SH-SY5Y (cell line): ENCODE data around the gene CNGB1.

Source experiments
- GATA2 ChIP-seq: IDR thresholded peaks from 2 replicates; pipeline ENCODE4 v1.6.1; 2011; ENCODE audit warnings: mild to moderate bottlenecking, low read depth, low read length
- GATA3 ChIP-seq: IDR thresholded peaks from 2 replicates; pipeline ENCODE4 v1.6.1; 2011; ENCODE audit warnings: low read depth, mild to moderate bottlenecking, low read length, moderate library complexity

Gene CNGB1

DNA sequence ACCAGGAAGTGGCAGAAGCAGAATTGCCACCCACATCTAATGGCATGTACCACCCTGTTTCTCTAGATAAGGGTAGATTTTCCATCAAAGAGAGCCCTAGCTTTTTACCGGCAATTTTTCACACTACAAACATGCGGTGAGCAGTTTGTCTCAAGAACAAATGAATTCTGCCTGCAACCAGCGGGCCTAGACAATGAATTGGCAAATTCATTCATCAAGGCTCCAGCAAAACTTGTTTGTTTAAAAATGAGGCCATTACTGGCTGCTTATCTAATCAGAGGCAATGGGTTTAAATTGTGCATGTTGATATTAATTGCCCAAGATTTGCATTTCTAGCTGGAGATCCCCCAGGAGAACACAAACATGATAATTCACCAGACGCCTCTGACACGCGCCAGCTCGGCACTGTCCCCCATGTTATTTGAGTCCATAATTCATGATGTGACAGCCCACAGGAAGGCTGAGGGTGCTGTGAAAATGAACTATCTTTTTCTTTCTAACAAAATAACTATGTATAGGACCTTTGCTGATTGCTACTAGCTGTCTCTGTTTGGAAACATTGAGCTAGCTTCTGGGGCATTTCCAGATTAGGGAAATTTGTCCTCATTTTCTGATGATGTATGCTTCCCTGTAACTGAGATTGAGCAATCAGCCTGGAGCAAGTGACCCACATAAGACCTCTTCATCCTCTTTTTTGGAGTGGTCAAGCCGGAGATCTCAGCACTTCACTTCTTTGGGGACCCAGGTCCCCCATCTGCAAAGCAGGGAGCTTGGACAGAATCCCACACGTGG, 80.8 kb downstream of the CNGB1 start:
- TF ChIP-seq GATA2 (no peak), GATA3 (no peak)

- TF ChIP-seq GATA3 (no peak), GATA2 (no peak)
Observed at GRCh38 chr16:57889522-57889921, 81.4 kb downstream of the CNGB1 start.

DNA sequence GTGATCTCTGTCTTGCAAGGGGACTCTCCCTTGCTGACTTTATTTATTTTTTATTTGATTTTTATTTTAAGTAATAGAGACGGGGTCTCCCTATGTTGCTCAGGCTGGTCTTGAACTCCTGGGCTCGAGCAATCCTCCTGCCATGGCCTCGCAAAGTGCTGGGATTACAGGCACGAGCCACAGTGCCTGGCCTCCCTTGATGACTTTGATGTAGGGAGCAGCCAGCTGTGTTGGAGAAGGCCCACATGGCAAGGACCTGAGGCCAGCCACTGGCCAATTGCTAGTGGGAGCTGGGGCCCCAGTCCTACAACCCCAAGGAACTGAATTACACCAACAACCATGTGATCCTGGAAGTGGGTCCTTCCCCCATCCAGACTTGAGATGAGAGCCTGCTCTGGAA, 81.8 kb downstream of the CNGB1 start:
- no peak for TF ChIP-seq GATA3
- no peak for TF ChIP-seq GATA2

DNA sequence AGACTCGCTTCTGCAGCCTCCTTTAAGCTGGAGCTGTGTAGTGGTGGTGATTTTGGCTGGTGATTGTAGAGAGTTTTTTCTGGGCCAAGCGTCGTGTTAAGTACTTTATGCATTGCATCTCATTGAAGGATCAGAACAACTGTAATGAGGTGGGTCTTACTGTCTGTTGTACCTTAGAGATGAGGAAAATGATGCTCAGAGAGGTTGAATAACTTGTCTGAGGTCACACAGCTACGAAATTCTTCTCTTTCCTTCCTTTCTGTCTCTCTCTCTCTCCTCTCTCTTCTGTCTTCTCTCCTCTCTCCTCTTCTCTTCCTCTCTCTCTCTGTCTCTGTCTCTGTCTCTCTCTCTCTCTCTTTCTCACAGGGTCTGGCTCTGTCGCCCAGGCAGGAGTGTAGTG, 82.8 kb downstream of the CNGB1 start:
- TF ChIP-seq GATA3: no peak
- TF ChIP-seq GATA2: no peak

DNA sequence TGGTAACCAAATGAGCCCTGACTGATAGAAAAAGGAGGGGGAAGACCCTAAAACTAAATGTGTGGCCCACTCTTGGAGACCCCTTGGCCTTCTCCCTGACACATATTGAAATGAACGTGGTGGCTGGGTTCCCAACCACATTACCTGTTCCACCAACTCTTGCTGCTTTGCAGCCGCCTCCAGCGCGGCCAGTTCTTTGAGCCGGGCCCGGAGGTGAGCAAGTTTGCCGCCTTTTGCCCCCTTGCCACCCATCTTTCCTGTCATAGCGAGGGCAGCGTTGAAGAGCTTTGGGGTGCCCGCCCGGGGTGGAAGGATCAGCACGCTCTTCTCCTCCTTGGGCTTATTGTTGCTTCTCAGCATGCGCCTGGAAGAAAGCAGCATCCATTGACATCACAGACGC, 83.2 kb downstream of the CNGB1 start:
- no peak for TF ChIP-seq GATA3
- TF ChIP-seq GATA2: no peak

DNA sequence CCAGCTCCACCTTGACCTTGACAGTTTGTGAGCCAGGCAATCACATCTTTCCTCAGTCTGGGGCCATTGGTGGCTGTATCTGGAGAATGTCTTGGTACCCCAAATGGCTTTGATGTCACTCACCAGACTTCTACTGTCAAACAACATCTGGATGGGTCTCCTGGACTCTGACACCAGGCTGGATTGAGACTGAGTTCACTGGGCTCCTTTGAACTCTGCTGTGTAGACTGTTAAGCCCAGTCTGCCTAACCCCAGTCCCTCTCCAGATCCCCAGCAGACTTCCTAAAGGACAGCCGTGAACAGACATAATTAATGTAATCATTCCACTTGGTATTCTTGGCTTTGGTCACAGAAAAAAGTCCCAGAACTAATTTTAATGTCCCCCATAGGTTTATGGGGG, 84.5 kb downstream of the CNGB1 start:
- TF ChIP-seq GATA2: no peak
- TF ChIP-seq GATA3: no peak

DNA sequence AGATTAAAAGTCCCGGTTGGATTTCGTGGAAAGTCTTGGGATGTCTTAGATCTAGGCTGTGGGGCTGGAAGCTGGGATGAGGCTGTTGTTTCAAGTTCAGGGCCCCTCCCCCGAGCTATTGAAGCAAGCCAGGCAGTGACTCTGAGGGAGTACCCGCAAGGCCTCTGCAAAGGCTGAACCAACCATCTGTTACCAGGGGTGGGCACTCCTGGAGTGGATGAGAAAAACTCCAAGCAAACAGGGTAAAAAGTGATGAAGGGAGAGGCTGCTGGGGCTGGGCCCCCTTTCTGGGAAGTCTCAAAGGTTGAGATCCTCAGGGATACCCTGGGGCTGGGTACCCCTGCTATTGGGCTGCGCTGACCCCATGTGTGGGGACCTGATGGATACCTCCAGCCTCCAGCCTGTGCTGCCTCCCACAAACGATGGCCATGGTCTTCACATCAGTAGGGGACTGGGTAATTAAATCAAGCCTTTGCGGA, 86.2 kb downstream of the CNGB1 start:
- no peak for TF ChIP-seq GATA2

GRCh38 chr16:57883953-57884654, 86.8 kb downstream of the CNGB1 start:
- TF ChIP-seq GATA2 (no peak), GATA3 (no peak)

- TF ChIP-seq GATA3 (no peak), GATA2 (no peak)
Observed at GRCh38 chr16:57883480-57883879, 87.4 kb downstream of the CNGB1 start.

GRCh38 chr16:57882792-57883191, 88.1 kb downstream of the CNGB1 start:
- TF ChIP-seq GATA3 (peak; percentile 73), GATA2 (peak; percentile 95)

GRCh38 chr16:57882206-57882605, 88.7 kb downstream of the CNGB1 start:
- TF ChIP-seq GATA3: no peak

- TF ChIP-seq GATA3 (no peak), GATA2 (no peak)
Observed at GRCh38 chr16:57878586-57878985, 92.3 kb downstream of the CNGB1 start.

- TF ChIP-seq GATA3 (no peak), GATA2 (no peak)
Observed at GRCh38 chr16:57876210-57876609, 94.7 kb downstream of the CNGB1 start.

DNA sequence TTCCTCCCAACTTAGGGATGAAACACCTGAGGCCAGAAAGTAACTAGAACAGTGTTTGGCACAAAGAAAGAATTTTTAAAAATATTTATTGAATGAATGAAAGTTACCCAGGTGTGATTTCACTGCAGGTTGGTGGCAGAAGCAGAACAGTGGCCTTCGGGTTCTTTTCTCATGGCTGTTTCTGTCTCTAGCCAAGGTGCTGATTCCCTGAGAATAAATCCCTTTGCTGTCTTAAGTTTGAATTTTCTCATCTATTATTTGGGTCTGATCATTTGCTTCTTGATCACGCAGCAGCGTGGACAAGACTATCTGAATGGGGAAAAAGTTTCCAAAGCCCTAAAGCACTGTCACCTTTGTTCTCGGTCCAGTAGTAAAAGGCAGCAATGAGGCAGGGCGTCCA, 95.6 kb downstream of the CNGB1 start:
- no peak for TF ChIP-seq GATA2
- no peak for TF ChIP-seq GATA3

DNA sequence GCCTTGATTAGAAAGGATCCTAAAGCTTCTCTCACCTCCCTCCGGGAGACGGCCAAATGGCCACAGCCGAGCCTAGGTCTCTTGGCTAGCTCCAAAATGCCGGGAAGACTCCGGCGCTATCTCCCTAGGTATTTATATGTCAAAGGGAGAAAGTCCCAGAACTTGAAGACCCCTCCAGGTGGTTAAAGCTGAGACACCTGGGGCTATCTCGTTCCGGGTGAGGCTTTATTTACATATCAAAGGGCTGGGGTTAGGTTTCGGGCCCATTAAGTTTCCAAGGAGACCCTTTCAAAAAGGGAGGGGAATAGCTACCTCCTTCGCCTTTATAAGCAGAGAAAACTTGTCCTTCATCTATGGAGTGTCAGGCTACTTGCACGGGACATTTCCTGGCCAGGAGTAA, 97.7 kb downstream of the CNGB1 start:
- no peak for TF ChIP-seq GATA3
- TF ChIP-seq GATA2: no peak

DNA sequence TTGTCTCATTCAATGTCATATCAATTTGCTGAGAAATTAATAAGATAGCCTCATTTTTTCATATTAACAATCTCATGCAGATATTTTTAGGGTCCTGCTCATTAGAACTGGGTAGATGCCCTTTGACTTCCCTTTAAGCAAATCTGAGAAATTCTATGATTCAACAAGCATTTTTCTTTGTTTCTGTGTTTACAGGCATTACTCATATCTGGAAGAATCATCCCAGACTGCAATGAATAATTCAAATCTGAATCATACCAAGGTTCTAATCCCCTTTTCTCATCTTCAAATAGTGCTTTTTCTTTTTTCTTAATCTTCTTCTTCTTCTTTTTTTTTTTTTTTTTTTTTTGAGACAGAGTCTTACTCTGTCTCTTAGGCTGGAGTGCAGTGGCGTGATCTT, 99.5 kb downstream of the CNGB1 start:
- TF ChIP-seq GATA3: no peak
- TF ChIP-seq GATA2: no peak
